ENCODE results near the gene PIM3.

The PIM3 gene

GRCh38 chr22:49960159-49961004, at the start of gene PIM3:
TSS of gene PIM3 (plus strand) at chr22:49960772. CDS start at chr22:49960948, 176 bp downstream.
- peak; percentile 92 for DNase-seq (ENCODE audit: low read depth)

DNA sequence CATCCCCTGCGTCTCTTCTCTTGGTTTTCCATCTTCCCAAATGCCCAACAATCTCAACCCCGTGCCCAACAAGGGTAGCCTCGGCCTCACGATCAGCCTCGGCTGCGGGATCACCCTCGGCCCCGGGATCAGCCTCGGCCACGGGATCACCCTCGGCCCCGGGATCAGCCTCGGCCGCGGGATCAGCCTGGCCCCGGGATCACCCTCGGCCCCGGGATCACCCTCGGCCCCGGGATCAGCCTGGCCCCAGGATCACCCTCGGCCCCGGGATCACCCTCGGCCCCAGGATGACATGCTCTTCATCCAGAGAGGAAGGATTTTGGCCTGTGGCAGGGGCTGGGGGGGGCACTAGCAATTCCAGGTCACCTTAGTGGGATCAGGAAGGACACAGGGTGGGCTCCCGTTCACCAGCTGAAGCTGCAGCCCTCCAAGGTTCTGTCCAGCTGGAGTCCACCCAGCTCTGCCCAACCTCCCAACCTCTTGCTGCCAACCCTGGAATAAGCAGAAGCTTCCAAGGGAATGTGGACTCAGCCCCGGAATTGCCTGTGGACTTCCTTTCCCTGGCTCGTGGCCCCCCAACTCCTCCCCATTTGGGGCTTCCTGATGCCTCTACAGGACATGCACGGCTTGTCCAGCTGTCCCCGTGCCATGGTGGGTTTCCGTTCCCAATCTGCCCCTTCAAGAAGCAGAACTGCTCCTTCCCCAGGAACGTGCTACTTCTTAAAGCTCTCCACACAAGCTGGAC, 48.5 kb upstream of the PIM3 start:
- DNase-seq (ENCODE audit: low read depth): no peak

DNA sequence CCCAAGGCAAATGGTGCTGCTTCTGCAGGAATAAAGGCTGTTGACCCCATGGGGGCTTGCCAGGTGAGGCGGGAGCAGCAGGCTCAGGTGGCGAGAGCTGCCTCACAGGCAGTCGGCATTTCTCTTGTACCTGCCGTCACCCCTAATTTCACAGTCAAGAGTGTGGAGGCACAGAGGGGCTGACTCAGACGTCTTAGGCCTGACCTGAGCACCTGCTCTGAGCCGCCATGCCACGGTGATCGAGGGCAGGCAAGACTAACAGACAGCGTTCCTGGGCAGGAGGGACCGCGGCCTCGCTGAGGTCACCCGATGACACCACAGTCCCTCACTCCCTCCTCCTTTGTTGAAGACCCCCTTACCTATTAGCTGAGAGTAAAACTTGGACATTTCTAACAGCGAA, 47.5 kb upstream of the PIM3 start:
- DNase-seq (ENCODE audit: low read depth): no peak

GRCh38 chr22:49913446-49913845, 47.1 kb upstream of the PIM3 start:
- no peak for DNase-seq (ENCODE audit: low read depth)

DNA sequence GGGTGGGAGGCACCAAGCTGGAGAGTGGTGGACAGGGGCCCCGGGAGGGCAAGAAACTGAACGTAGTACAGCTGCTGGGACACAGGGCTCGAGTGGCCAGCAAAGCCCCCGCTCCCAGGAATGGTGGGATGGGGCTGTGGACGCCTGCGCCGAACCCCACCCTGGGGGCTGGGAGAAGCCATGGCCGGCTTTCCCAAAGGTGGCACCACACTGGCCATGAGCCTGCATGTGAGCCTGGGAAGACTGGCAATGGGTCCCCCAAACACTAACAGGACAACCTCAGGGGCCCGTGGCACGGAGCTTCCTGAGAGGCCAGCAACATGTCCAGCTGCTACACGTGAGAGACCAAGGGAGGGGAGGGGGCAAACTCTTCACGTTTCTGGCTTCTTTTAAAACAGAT, 46.3 kb upstream of the PIM3 start:
- no peak for DNase-seq (ENCODE audit: low read depth)

DNA sequence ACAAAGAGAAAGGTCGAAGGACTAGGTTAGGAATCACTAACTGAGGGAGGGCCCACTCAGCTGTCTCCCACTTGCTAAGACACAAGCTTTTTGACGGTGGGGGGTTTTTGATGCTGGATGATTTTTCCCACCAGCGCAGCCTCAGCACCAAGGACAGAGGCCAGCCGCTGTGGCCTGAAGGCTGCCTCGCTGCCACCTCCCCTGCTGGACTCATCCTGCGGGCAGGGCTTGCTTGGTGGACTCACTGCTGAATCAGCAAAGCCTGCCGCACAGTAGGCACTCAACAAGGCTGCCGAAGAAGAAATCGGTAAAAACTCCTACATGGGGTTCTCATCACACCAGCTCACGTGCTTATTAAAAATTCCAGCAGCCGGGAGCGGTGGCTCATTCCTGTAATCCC, 45.0 kb upstream of the PIM3 start:
- no peak for DNase-seq (ENCODE audit: low read depth)

DNA sequence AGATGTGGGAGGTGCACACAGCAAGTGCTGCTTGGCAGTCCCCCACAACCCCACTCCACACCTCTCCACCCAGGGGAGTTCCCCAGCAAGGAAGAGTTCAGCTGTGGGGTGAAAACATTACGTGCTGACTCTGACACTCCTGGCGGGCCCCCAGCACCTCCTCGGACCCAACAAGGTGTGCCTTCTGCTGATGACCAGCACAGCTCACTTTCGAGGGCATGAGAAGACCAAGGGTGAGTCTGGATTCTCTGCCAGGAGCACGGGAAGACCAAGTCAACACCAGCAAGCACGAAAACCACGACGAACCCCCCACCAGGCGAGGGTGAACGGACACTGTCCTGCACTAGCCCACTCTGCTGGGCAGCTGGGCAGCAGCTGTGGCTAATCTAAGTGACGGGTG, 43.7 kb upstream of the PIM3 start:
- DNase-seq (ENCODE audit: low read depth): no peak

GRCh38 chr22:49917974-49918910, 42.3 kb upstream of the PIM3 start, which contains the start of the genes ALG12 and CRELD2:
TSS of gene ALG12 (minus strand) at chr22:49918438. CDS start at chr22:49913765, 4,673 bp downstream.
TSS of gene CRELD2 (plus strand) at chr22:49918634. CDS start at chr22:49918770, 136 bp downstream.
- peak; percentile 94 for DNase-seq (ENCODE audit: low read depth)

- DNase-seq (ENCODE audit: low read depth): no peak
Observed at GRCh38 chr22:49918911-49919881, 41.4 kb upstream of the PIM3 start.

DNA sequence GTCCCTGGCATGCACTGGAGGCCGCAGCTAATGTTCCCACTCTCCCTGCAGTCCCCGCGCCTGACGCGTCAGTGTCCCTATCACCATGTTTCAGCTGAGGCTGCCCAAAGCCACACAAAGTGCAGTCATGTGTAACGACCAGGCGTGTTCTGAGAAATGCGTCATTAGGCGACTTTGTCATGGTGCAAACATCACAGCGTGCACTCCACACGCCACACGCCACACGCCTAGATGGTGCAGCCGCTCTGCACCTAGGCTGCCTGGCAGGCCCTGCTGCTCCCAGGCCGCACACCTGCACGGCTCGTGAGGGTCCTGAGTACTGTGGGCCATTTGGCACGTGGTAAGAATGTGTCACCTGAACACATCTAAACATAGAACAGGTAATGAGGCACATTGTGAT, 39.7 kb upstream of the PIM3 start:
- DNase-seq (ENCODE audit: low read depth): no peak

DNA sequence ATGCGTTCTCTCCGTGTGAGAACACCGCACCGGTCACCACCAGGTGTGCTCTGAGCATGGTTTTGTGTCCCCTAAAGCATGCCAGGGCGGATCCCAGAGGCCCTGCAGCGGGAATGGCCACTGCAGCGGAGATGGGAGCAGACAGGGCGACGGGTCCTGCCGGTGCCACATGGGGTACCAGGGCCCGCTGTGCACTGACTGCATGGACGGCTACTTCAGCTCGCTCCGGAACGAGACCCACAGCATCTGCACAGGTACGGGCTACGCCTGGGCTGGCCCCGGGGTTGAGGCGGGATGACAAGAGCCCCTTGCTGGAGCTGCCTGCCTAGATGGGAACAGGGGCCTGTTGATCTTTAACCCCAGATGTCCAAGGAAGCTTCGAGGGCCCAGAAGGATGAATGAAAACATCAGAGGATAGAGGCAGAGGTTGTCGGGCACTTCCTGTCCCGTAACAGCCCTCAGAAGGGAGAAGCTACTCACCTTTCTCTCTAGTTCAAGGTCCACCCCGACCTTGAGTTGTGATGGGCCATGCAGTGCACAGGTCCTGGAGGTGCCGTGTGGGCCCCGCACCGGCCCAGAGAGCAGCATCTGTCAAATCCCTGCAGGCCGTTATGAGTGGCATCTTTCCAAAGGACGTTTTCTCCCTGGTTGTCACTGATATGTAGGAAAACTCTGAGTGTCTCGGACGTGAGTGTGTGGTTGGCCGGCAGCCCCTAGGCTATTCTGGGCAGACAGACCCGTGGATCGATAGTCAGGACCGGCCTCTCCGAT, 38.9 kb upstream of the PIM3 start:
- no peak for DNase-seq (ENCODE audit: low read depth)

- no peak for DNase-seq (ENCODE audit: low read depth)
Observed at GRCh38 chr22:49922484-49922883, 38.1 kb upstream of the PIM3 start.

DNA sequence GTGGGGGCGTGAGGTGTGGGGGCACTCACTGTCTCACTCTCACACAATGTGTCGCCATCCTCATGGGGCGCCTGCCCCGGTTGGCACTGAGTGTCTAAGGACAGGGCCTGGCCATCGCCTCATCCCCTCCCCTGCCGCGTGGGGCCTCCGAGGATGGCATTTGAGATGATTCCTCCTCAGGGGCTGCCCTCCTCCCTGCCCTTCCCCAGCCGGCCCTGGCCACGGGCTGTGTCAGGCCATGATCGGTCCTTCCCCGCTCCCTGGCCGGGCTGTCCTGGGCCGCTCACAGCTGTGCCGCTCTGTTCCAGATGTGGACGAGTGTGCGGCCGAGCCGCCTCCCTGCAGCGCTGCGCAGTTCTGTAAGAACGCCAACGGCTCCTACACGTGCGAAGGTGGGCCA, 37.6 kb upstream of the PIM3 start:
- no peak for DNase-seq (ENCODE audit: low read depth)

DNA sequence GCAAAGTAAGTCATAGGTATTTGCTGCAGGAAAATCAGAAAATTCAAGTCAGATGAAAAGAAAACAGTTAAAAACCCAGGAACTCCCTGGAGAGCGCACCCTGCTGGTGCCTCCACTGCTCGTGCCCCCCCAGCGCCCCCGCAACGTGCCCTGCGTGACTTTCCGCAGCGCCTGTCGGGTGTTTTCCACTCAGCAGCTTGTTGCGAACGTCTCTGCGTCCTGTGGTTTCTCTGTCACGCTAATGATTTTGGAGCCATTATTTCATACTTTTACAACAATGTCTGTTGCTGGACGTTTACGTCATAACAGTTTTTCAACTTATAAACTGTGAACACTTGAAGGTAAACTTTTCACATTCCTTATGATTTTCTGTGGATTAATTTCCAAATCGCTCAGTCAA, 37.1 kb upstream of the PIM3 start:
- peak; percentile 38 for DNase-seq (ENCODE audit: low read depth)

DNA sequence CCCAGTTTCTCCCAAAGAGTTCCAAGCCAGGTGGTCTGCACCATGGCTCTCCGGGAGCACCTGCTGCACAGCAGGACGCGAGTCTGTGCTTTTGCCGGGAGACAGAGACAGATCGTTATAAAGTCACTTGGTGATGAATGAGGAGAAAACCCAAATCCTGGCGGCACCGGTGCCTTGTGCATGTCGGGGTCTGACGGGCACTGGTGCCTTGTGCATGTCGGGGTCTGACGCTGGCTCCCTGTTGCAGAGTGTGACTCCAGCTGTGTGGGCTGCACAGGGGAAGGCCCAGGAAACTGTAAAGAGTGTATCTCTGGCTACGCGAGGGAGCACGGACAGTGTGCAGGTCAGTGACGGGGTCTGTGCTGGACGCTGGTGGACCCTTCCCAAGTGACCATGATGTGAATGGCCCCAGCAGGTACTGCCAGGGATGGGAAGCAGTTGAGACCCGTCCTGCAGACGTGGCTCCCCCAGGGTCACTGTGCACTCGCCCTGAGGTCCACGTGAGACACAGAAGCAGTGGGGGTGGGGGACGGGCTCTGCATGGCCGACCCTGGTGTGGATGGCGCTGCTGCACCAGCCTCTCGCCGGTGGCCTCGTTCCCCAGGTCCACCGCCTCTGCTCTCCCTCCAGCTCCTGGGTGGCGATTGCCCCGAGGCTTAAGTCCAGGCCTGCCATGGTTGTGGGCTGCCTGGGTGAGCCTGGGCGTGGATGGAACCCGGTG, 36.3 kb upstream of the PIM3 start:
- no peak for DNase-seq (ENCODE audit: low read depth)

DNA sequence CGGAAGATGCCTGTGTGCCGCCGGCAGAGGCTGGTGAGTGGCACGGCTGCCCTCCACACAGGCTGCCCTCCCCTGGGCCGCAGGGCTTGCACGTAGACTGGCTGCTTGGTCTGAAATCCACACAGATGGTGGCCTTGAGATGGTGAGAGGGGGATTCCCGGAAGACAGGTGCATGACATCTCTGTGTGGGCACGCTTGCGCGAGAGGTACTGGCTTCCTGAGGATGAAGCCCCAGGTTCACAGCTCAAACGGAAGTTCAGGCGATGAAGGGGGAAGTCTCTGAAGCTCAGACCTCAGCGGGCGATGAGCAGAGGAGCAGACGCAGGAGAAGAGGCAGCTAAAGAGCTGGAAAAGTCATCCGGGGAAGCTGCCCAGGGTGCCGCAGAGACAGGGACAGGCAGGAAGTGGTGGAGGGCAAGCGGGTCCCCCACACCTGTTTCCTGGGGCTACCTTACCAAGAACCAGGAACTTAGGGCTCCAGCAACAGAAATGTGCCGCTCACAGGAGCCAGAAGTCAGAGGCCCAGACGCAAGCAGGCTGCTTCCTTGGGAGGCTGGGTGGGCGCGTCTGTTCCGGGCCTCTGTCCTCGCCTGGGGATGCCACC, 34.9 kb upstream of the PIM3 start:
- DNase-seq (ENCODE audit: low read depth): no peak

- DNase-seq (ENCODE audit: low read depth): no peak
Observed at GRCh38 chr22:49926916-49927315, 33.7 kb upstream of the PIM3 start.

GRCh38 chr22:49927483-49928184, 32.9 kb upstream of the PIM3 start:
- no peak for DNase-seq (ENCODE audit: low read depth)

GRCh38 chr22:49928185-49928495, 32.4 kb upstream of the PIM3 start:
- no peak for DNase-seq (ENCODE audit: low read depth)
